ENCODE measurements around the gene PIGN.

PIGN gene

GRCh38 chr18:62106271-62106670 is 80.6 kb downstream of the PIGN start:
- no peak for DNase-seq

GRCh38 chr18:62105376-62105775 is 81.5 kb downstream of the PIGN start:
- DNase-seq = no peak

GRCh38 chr18:62102221-62102620 is 84.6 kb downstream of the PIGN start:
- DNase-seq = no peak

- no peak for DNase-seq
Observed at GRCh38 chr18:62101321-62101721, 85.5 kb downstream of the PIGN start.

GRCh38 chr18:62098960-62099359 is 87.9 kb downstream of the PIGN start:
- DNase-seq = no peak

- DNase-seq = no peak
Observed at GRCh38 chr18:62097698-62098097, 89.2 kb downstream of the PIGN start.

- no peak for DNase-seq
Observed at GRCh38 chr18:62091487-62092120, 95.3 kb downstream of the PIGN start.

- no peak for DNase-seq
Observed at GRCh38 chr18:62089174-62089573, 97.7 kb downstream of the PIGN start.

GRCh38 chr18:62088156-62088555 is 98.7 kb downstream of the PIGN start:
- DNase-seq = no peak

GRCh38 chr18:62085756-62086155 is 101.1 kb downstream of the PIGN start:
- DNase-seq = no peak

GRCh38 chr18:62081761-62082294 is 105.0 kb downstream of the PIGN start:
- DNase-seq = no peak

- no peak for DNase-seq
Observed at GRCh38 chr18:62081248-62081647, 105.6 kb downstream of the PIGN start.

GRCh38 chr18:62080172-62080900 is 106.5 kb downstream of the PIGN start:
- DNase-seq = no peak

- no peak for DNase-seq
Observed at GRCh38 chr18:62073461-62074281, 113.2 kb downstream of the PIGN start.

GRCh38 chr18:62072370-62072769 is 114.5 kb downstream of the PIGN start:
- no peak for DNase-seq

- no peak for DNase-seq
Observed at GRCh38 chr18:62071071-62071470, 115.8 kb downstream of the PIGN start.

GRCh38 chr18:62070302-62070701 is 116.6 kb downstream of the PIGN start:
- no peak for DNase-seq

GRCh38 chr18:62069556-62069955 is 117.3 kb downstream of the PIGN start:
- no peak for DNase-seq

GRCh38 chr18:62066102-62066818 is 120.6 kb downstream of the PIGN start:
- no peak for DNase-seq

GRCh38 chr18:62064361-62064760 is 122.5 kb downstream of the PIGN start:
- DNase-seq = no peak

- DNase-seq = no peak
Observed at GRCh38 chr18:62061821-62062478, 124.9 kb downstream of the PIGN start.

- DNase-seq = no peak
Observed at GRCh38 chr18:62060820-62061219, 126.0 kb downstream of the PIGN start.
